Transverse colon (tissue), 3 donors: ENCODE results near the gene ZKSCAN8.

Experiments
- POLR2A ChIP-seq: fragments of 450-650 bp; IDR thresholded peaks from one replicate; pipeline ENCODE4 v1.6.1; 2016; ENCODE audit warnings: antibody characterized with exemption, mild to moderate bottlenecking, moderate library complexity
- TF ChIP-seq, protein P1 (sequence below), 5 experiments: fragments of 200-600 bp in 3 of 5; fragments of 450-650 bp in 2 of 5; sonication (generic) in 3 of 5; IDR thresholded peaks; 1 replicate in 2 of 5; 2 replicates in 3 of 5; pipeline ENCODE4 v1.5.1; 2016 to 2017; ENCODE audit warnings: antibody characterized with exemption in 5 of 5, inconsistent platforms in 3 of 5, mild to moderate bottlenecking in 2 of 5, moderate library complexity in 1 of 5

DNA sequence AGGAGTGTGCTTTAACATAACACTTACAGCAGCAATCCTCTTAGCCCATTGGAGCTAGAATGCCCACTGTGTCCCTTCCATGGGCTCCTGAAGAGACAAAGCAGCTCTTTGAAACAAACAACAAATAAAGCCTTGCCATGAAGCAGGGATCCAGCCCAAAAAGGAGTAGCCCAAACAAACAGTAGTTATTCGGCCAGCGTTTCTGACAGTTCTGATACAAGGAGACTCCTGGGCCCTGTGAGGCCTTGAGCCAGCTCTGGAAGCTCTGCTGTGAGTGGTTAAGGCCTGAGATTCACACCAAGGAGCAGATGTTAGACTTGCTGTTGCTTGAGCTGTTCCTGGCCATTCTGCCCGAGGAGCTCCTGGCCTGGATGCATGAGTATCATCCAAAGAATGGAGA lies 34.2 kb upstream of the ZKSCAN8 start:
- TF ChIP-seq POLR2A = no peak
- TF ChIP-seq, protein P1, sequence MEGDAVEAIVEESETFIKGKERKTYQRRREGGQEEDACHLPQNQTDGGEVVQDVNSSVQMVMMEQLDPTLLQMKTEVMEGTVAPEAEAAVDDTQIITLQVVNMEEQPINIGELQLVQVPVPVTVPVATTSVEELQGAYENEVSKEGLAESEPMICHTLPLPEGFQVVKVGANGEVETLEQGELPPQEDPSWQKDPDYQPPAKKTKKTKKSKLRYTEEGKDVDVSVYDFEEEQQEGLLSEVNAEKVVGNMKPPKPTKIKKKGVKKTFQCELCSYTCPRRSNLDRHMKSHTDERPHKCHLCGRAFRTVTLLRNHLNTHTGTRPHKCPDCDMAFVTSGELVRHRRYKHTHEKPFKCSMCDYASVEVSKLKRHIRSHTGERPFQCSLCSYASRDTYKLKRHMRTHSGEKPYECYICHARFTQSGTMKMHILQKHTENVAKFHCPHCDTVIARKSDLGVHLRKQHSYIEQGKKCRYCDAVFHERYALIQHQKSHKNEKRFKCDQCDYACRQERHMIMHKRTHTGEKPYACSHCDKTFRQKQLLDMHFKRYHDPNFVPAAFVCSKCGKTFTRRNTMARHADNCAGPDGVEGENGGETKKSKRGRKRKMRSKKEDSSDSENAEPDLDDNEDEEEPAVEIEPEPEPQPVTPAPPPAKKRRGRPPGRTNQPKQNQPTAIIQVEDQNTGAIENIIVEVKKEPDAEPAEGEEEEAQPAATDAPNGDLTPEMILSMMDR (IDR thresholded peaks at IDR 0.05) = no peak
